ENCODE measurements around the gene HACD2.

GRCh38 chr3:123595396-123596180 lies 10.7 kb upstream of the HACD2 start:
- TF ChIP-seq CTCF (IDR thresholded peaks at IDR 0.05) (no peak), EP300 (IDR thresholded peaks at IDR 0.05; ENCODE audit: low read depth) (no peak)
